GM21515 (cell line): ENCODE measurements around the gene FBXL17.

ENCODE experiments used
- ATAC-seq: cut with Tn5 transposase; IDR thresholded peaks from one replicate; pipeline ENCODE4 v1.9.1; 2021; ENCODE audit not compliant: unreplicated experiment

Gene FBXL17

GRCh38 chr5:107826311-107827000 lies 555.4 kb downstream of the FBXL17 start:
- ATAC-seq, result no peak

GRCh38 chr5:107824821-107825220 lies 557.1 kb downstream of the FBXL17 start:
- no peak for ATAC-seq

DNA sequence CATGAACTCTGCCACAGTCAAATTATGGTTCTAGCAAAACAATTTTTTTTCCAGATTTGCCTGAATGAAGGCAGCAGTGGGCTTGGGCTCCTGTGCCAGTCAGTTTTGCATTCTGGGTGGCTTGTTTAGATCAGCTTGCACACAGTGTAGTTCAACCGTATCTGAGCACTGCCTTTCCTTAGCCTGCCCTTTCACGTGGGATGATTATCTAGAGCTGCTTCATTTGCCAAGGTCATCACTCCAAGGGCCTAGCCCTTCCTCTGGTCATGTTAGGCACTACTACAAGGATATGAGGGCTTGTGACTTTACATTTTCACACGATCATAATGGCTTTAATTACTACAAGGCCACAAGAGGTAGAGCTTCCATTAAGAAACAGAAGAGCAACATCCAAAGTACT lies 560.6 kb downstream of the FBXL17 start:
- no peak for ATAC-seq

DNA sequence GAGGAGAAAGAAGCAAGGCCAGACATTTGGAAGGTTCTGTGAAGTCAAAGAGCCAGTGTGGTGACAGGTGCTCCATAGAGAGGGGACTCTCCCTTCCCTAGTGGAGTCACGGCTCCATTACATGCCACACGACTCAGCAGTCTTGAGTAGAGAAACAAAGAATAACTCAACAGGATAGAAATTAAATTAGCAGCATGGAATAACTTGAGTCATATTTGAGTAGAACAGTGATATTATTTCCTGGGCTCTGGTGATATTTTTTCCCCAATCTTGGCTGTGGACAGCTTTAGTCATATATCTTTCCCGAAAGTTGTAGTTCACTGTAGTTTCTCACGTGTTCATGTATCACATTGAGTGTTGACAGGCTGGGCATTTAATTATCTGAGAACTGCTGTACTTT lies 561.5 kb downstream of the FBXL17 start:
- no peak for ATAC-seq

DNA sequence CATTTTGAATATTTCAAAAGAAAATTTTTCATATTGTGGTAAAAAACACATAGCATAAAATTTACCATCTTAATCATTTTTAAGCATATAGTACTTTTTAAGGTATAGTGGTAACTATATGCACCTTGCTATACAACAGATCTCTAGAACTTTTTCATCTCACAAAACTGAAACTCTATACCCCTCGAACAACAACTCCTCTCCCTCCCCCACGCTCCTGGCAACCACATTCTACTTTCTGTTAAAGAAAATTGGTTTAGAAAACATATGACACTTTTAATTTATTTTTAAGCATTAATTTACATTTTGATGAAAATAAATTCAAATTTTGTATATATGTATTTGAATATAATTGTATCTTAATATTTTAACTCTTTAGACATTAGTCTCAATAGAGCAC lies 563.9 kb downstream of the FBXL17 start:
- ATAC-seq, result no peak

- ATAC-seq, result no peak
These were observed 564.5 kb downstream of the FBXL17 start for GRCh38 chr5:107817436-107817835.

DNA sequence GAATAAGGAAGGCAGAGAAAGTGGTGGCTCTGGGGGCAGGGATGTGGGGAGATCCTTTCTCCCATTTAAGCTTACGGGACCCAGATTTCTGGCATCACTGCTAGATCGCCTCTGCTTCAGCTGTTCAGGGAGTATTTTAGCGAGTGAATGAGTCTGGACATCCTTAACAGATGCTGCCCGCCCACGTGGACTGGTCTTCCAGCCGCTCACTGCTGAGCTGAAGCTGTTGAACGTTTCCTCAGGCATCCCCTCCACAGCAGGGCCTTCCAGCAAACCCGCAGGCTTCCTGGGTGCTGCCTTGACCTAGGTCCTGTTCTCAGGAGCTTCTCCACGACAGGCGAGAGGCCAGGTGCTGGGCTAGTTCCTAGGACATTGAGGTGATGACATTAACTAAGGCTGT lies 566.8 kb downstream of the FBXL17 start:
- ATAC-seq, result no peak

GRCh38 chr5:107814183-107814827 lies 567.6 kb downstream of the FBXL17 start:
- no peak for ATAC-seq

- ATAC-seq, result peak; percentile 74
These were observed 568.3 kb downstream of the FBXL17 start for GRCh38 chr5:107813559-107813958.

- peak; percentile 75 for ATAC-seq
These were observed 569.2 kb downstream of the FBXL17 start for GRCh38 chr5:107812570-107813141.

DNA sequence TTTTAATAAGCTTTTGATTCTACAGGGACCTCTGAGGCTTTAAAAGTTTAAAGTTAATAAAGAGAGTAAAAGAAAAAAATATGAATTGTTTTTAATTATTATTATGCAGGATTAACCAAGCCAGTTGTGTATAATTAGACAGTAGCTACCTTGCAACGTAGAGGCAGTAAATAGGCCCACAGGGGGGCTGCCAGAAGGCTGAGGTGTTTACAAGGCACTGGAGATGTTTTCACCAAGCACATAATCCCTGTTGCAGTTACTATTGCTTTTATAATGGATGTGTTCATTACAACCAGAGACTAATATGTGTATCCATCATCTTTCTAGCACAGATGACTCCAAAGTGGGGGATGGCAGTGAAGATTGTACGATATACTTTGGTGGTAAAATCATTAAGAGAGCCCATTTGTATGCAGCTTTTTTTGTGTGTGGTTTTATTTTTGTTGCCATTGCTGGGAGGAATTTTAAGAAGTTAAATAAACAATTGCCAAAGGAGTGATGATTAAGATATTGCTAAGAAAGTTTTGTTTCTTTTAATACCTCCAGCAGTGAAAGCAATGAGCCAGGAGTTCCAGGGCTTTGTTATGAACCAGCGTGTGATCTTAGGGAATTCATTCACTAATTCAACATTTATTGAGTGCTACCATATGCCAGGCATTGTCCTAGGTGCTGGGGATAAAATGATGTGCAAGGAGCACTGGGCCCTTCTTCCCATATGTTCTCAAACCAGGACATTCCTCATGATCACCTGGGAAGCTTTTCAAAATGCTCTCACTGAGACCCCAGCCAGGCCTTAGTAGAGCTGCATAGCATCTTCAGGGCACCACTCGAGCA lies 572.5 kb downstream of the FBXL17 start:
- no peak for ATAC-seq
